ENCODE results near the gene LGR4.
A peak's percentile ranks its signal among the peaks of the same experiment; 100 is the strongest.

LGR4 gene

DNA sequence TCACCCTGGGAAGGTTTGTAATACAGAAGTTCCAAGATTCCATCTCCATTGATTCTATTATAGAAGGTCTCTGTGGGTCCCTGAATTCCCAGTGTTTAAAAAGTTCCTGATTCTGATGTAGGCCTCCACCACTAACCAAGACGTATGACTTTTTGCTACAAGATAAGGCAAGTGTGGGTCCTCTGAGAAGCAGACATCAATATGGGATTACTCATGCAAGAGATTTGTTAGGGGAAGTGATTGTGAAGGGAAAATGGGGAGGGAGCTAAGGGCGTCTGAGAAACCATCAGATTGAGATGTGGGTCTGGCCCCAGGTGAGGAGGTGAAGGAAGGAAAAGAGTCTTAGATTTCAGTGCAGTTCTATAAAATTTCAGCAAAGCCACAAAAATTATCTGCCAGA, 10.2 kb upstream of the LGR4 start:
- no peak overlapping the region for H3K9ac ChIP-seq (ENCODE audit: insufficient read length, low read depth)
- no peak overlapping the region for H3K4me3 ChIP-seq (ENCODE audit: insufficient read length, low read depth)
- H3K9me3 ChIP-seq (ENCODE audit: insufficient read depth, low read length): no peaks in the 10 kb centered on the region
- no peaks in the 10 kb centered on the region for H3K27me3 ChIP-seq (ENCODE audit: insufficient read depth, insufficient read length)
- no peak for TF ChIP-seq ZNF274 (IDR thresholded peaks at IDR 0.05; ENCODE audit: low read depth, low read length)
- no peak for TF ChIP-seq YY1 (IDR thresholded peaks at IDR 0.05; ENCODE audit: insufficient read depth, insufficient read length)
- TF ChIP-seq SUZ12 (IDR thresholded peaks at IDR 0.05; ENCODE audit: extremely low read depth, insufficient read depth, insufficient read length): no peak
- H3K4me1 ChIP-seq (ENCODE audit: insufficient read depth, insufficient read length): no peaks in the 10 kb centered on the region
- no peak for DNase-seq (ENCODE audit: low read depth, low spot score)
- H3K36me3 ChIP-seq (ENCODE audit: insufficient read depth, insufficient read length, low read length): no peaks in the 10 kb centered on the region

DNA sequence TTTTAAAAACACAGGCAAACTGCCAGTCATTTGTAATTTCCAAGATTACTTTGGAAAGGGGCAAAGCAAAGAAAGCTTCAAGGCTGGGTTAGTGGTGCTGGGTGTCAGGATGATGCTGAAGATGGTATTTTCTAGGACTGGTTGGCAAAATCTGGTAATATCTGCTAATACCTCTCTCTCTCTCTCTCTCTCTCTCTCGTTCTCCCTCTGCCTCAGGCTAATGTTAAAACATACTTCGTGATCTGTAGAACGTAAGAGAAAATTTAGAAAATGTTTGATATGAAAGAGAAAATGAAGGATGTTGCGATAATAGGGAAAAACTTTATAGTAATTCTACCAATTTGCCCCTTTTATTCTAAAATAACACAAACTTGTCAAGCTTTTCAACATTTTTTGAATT, 9.4 kb upstream of the LGR4 start:
- no peak for DNase-seq (ENCODE audit: low read depth, low spot score)
- TF ChIP-seq SUZ12 (IDR thresholded peaks at IDR 0.05; ENCODE audit: extremely low read depth, insufficient read depth, insufficient read length) (no peak), YY1 (IDR thresholded peaks at IDR 0.05; ENCODE audit: insufficient read depth, insufficient read length) (no peak), ZNF274 (IDR thresholded peaks at IDR 0.05; ENCODE audit: low read depth, low read length) (no peak)
- H3K9me3 ChIP-seq (ENCODE audit: insufficient read depth, low read length): no peaks in the 10 kb centered on the region
- no peaks in the 10 kb centered on the region for H3K36me3 ChIP-seq (ENCODE audit: insufficient read depth, insufficient read length, low read length)
- H3K4me3 ChIP-seq (ENCODE audit: insufficient read length, low read depth): no peak overlapping the region
- H3K9ac ChIP-seq (ENCODE audit: insufficient read length, low read depth): no peak overlapping the region
- H3K27me3 ChIP-seq (ENCODE audit: insufficient read depth, insufficient read length): no peaks in the 10 kb centered on the region
- H3K4me1 ChIP-seq (ENCODE audit: insufficient read depth, insufficient read length): no peaks in the 10 kb centered on the region

DNA sequence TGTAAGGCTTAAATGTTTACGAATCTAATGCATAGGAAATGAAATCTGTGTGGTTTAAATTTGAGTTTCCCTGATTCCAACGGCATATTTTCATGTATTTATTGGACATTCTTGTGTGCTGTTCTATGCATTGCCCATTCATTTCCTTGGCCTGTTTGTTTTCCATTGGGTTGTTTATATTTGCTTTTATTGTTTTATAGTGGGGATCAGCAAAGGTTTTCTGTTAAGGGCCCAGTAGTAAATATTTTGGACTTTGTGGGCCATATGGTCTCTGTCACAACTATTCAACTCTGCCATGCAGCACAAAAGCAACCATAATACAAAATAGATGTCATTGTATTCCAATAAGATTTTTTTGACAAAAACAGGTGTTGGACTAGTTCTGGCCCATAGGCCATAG, 5.2 kb upstream of the LGR4 start:
- no peak overlapping the region for H3K9ac ChIP-seq (ENCODE audit: insufficient read length, low read depth)
- no peaks in the 10 kb centered on the region for H3K36me3 ChIP-seq (ENCODE audit: insufficient read depth, insufficient read length, low read length)
- no peak for DNase-seq (ENCODE audit: low read depth, low spot score)
- H3K27me3 ChIP-seq (ENCODE audit: insufficient read depth, insufficient read length): no peaks in the 10 kb centered on the region
- H3K4me1 ChIP-seq (ENCODE audit: insufficient read depth, insufficient read length): no peaks in the 10 kb centered on the region
- TF ChIP-seq ZNF274 (IDR thresholded peaks at IDR 0.05; ENCODE audit: low read depth, low read length) (no peak), SUZ12 (IDR thresholded peaks at IDR 0.05; ENCODE audit: extremely low read depth, insufficient read depth, insufficient read length) (no peak), YY1 (IDR thresholded peaks at IDR 0.05; ENCODE audit: insufficient read depth, insufficient read length) (no peak)
- no peak overlapping the region for H3K4me3 ChIP-seq (ENCODE audit: insufficient read length, low read depth)
- H3K9me3 ChIP-seq (ENCODE audit: insufficient read depth, low read length): no peaks in the 10 kb centered on the region

DNA sequence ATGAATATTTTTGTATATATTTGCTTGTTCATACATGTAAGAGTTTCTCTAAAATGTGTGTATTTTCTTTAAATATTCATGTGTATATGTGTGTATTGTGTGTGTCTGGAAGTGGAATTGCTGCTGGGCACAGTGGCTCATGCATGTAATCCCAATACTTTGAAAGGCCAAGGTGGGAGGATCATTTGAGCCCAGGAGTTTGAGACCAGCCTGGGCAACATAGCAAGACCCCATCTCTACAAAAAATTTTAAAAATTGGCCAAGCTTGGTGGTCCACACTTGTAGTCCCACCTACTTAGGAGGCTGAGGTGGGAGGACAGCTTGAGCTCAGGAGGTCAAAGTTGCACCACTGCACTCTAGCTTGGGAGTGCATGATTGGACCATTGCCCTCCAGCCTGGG, 4.7 kb upstream of the LGR4 start:
- TF ChIP-seq YY1 (IDR thresholded peaks at IDR 0.05; ENCODE audit: insufficient read depth, insufficient read length): no peak
- no peak for TF ChIP-seq ZNF274 (IDR thresholded peaks at IDR 0.05; ENCODE audit: low read depth, low read length)
- TF ChIP-seq SUZ12 (IDR thresholded peaks at IDR 0.05; ENCODE audit: extremely low read depth, insufficient read depth, insufficient read length): no peak
- no peaks in the 10 kb centered on the region for H3K36me3 ChIP-seq (ENCODE audit: insufficient read depth, insufficient read length, low read length)

DNA sequence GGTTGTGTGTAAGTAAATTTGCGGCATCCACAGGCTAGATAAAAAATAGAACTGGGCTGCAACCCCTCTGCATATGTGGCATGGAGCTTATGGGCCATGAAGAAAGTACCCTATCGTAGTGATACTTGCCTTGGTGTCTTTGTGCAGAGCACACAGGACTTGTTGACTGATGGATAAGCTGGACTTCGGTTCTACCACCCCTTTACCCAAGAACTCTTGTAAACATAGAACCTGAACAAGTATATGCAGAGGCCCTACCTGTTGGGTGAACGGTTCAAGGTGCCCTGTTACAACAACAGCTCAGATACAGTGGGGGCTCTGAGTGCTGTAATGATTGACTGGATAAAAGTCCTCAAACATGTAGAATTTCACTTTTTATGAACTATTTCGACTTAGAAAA, 3.0 kb upstream of the LGR4 start:
- no peak overlapping the region for H3K9ac ChIP-seq (ENCODE audit: insufficient read length, low read depth)
- no peaks in the 10 kb centered on the region for H3K27me3 ChIP-seq (ENCODE audit: insufficient read depth, insufficient read length)
- no peak for DNase-seq (ENCODE audit: low read depth, low spot score)
- H3K4me3 ChIP-seq (ENCODE audit: insufficient read length, low read depth): no peak overlapping the region
- H3K4me1 ChIP-seq (ENCODE audit: insufficient read depth, insufficient read length): no peaks in the 10 kb centered on the region
- H3K9me3 ChIP-seq (ENCODE audit: insufficient read depth, low read length): no peaks in the 10 kb centered on the region
- no peaks in the 10 kb centered on the region for H3K36me3 ChIP-seq (ENCODE audit: insufficient read depth, insufficient read length, low read length)
- TF ChIP-seq ZNF274 (IDR thresholded peaks at IDR 0.05; ENCODE audit: low read depth, low read length): no peak
- no peak for TF ChIP-seq SUZ12 (IDR thresholded peaks at IDR 0.05; ENCODE audit: extremely low read depth, insufficient read depth, insufficient read length)
- no peak for TF ChIP-seq YY1 (IDR thresholded peaks at IDR 0.05; ENCODE audit: insufficient read depth, insufficient read length)

More for the DNA sequence above, 4.7 kb upstream of the LGR4 start:
- H3K4me3 ChIP-seq (ENCODE audit: insufficient read length, low read depth): no peak overlapping the region
- no peaks in the 10 kb centered on the region for H3K9me3 ChIP-seq (ENCODE audit: insufficient read depth, low read length)
- no peak overlapping the region for H3K9ac ChIP-seq (ENCODE audit: insufficient read length, low read depth)
- H3K4me1 ChIP-seq (ENCODE audit: insufficient read depth, insufficient read length): no peaks in the 10 kb centered on the region
- DNase-seq (ENCODE audit: low read depth, low spot score): no peak
- no peaks in the 10 kb centered on the region for H3K27me3 ChIP-seq (ENCODE audit: insufficient read depth, insufficient read length)

DNA sequence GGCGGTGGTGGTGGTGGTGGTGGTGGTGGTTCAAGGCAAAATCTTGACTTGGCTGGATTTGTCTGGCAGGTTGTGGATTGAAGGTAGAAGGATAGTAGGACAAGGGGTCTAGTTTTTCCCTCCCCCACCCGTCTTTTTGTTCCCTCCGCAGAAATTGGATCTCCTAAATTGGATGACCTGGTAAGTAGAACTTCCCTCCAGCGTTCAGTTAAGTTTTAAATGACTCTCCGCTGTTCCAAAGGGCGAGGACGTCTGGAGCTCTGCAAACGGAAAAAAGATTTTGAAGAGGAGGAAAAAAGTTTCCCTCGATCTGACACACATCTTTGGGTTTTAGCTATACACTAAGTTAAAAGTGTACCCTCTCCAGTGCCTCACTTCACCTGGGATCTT, 422 bp upstream of the LGR4 start:
- H3K4me3 ChIP-seq (ENCODE audit: insufficient read length, low read depth): peak overlapping the region; percentile 13
- H3K9ac ChIP-seq (ENCODE audit: insufficient read length, low read depth): peak overlapping the region; percentile 44
- no peaks in the 10 kb centered on the region for H3K27me3 ChIP-seq (ENCODE audit: insufficient read depth, insufficient read length)
- H3K4me1 ChIP-seq (ENCODE audit: insufficient read depth, insufficient read length): no peaks in the 10 kb centered on the region
- no peaks in the 10 kb centered on the region for H3K9me3 ChIP-seq (ENCODE audit: insufficient read depth, low read length)
- no peak for DNase-seq (ENCODE audit: low read depth, low spot score)
- no peaks in the 10 kb centered on the region for H3K36me3 ChIP-seq (ENCODE audit: insufficient read depth, insufficient read length, low read length)
- no peak for TF ChIP-seq ZNF274 (IDR thresholded peaks at IDR 0.05; ENCODE audit: low read depth, low read length)
- no peak for TF ChIP-seq YY1 (IDR thresholded peaks at IDR 0.05; ENCODE audit: insufficient read depth, insufficient read length)
- no peak for TF ChIP-seq SUZ12 (IDR thresholded peaks at IDR 0.05; ENCODE audit: extremely low read depth, insufficient read depth, insufficient read length)

DNA sequence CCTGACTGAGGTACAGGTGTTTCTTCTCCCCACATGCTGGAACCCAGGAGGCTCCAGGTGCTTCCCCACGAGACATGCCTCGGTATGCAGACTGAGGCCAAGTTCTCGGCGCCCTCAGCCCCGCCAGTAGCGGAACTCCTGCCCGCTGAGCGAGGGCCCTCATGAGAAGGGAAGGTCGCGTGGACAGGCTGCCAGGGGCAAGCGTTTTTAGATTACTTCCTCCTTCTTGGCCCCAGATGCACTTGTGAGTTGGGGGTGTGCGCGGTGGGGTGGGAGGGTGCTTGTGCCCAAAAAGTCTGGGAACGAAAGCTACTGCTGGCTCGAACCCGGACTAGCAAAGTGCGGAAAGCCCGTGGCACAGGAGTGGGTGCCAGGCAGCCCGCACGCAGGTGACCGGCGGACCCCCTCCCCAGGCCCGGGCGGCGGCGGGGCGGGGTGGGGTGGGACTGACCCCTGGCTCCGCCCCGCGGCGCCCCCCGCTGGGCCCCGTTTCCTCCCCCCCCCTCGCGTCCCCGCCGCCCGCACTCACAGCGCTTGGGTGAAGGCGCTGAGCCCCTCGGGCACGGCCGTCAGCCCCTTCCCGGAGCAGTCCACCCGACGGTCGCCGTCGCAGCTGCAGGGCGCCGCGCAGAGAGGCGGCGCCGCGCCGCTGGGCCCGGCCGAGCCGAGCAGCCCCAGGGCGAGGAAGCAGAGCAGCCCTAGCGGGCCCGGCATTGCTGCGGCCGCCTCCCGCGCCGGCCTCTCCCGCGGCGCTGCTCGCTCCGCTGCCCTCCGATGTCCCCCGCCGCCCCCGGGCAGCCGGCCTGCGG, 797 bp downstream of the LGR4 start:
- Histone ChIP-seq H3K9me3 (ENCODE audit: insufficient read depth, low read length) (no peaks in the 10 kb centered on the region), H3K4me3 (ENCODE audit: insufficient read length, low read depth) (peak overlapping the region; percentile 94), H3K36me3 (ENCODE audit: insufficient read depth, insufficient read length, low read length) (no peaks in the 10 kb centered on the region), H3K27me3 (ENCODE audit: insufficient read depth, insufficient read length) (no peaks in the 10 kb centered on the region), H3K4me1 (ENCODE audit: insufficient read depth, insufficient read length) (no peaks in the 10 kb centered on the region), H3K9ac (ENCODE audit: insufficient read length, low read depth) (peak overlapping the region; percentile 95)
- no peak for DNase-seq (ENCODE audit: low read depth, low spot score)
- TF ChIP-seq ZNF274 (IDR thresholded peaks at IDR 0.05; ENCODE audit: low read depth, low read length) (no peak), YY1 (IDR thresholded peaks at IDR 0.05; ENCODE audit: insufficient read depth, insufficient read length) (no peak), SUZ12 (IDR thresholded peaks at IDR 0.05; ENCODE audit: extremely low read depth, insufficient read depth, insufficient read length) (no peak)
